ENCODE results near the gene FAM204A.

Gene FAM204A

DNA sequence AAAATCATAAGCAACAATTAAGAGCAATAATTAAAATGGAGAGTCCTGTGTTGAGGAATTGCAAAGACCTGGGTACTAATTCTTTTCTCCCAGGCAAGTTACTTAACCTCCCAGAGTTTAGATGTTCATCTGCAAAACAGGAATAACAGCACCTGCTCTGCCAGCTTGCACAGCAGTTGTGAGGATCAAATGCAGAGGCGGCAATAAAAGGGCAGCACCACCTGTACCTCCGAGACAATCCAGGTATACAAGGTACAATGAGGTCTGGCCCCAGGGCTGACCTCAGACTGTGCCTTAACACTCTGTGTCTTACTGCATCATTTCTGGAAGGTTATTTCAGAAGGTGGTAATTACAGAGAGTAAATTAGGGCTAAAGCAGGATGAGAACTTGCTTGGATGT lies 14.5 kb upstream of the FAM204A start:
- Histone ChIP-seq H3K27me3 (replicated peaks; ENCODE audit: control insufficient read depth, insufficient read depth, low read length) (no peaks in the 10 kb centered on the region), H3K4me3 (replicated peaks; ENCODE audit: low read depth, low read length) (no peak overlapping the region), H3K36me3 (ENCODE audit: control insufficient read depth, insufficient read depth, low read length) (no peaks in the 10 kb centered on the region)
- DNase-seq (ENCODE audit: extremely low read depth, insufficient read length), result no peak
- no peak for TF ChIP-seq CTCF (IDR thresholded peaks at IDR 0.05; ENCODE audit: insufficient read depth, low read length, poor library complexity, severe bottlenecking)

GRCh38 chr10:118355234-118355633 lies 13.1 kb upstream of the FAM204A start:
- Histone ChIP-seq H3K27me3 (replicated peaks; ENCODE audit: control insufficient read depth, insufficient read depth, low read length) (no peaks in the 10 kb centered on the region), H3K36me3 (ENCODE audit: control insufficient read depth, insufficient read depth, low read length) (no peaks in the 10 kb centered on the region), H3K4me3 (replicated peaks; ENCODE audit: low read depth, low read length) (no peak overlapping the region)
- DNase-seq (ENCODE audit: extremely low read depth, insufficient read length), result no peak
- TF ChIP-seq CTCF (IDR thresholded peaks at IDR 0.05; ENCODE audit: insufficient read depth, low read length, poor library complexity, severe bottlenecking), result no peak

GRCh38 chr10:118349235-118349634 lies 7.1 kb upstream of the FAM204A start:
- Histone ChIP-seq H3K4me3 (replicated peaks; ENCODE audit: low read depth, low read length) (no peak overlapping the region), H3K36me3 (ENCODE audit: control insufficient read depth, insufficient read depth, low read length) (no peaks in the 10 kb centered on the region), H3K27me3 (replicated peaks; ENCODE audit: control insufficient read depth, insufficient read depth, low read length) (no peaks in the 10 kb centered on the region)
- DNase-seq (ENCODE audit: extremely low read depth, insufficient read length), result no peak
- no peak for TF ChIP-seq CTCF (IDR thresholded peaks at IDR 0.05; ENCODE audit: insufficient read depth, low read length, poor library complexity, severe bottlenecking)

DNA sequence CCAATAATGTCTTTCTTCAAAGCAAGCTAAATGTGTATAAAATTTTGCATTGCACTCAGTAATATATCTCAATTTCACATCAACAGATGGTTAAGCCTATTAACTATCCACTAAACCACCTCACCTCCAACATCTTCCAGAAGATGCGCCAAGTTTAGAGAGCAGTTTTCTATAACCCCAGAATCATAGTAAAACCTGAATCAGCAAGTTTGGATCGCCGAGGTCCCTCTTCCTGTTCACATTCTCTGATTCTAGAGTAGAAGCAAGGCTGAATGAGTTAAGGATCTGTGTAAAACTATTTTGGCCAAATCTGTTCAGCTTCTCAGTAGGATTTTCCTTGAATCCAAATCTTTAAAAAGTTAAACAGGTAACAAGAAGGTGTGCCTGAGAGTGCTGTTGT lies 1.4 kb upstream of the FAM204A start:
- H3K36me3 ChIP-seq (ENCODE audit: control insufficient read depth, insufficient read depth, low read length), result no peaks in the 10 kb centered on the region
- H3K27me3 ChIP-seq (replicated peaks; ENCODE audit: control insufficient read depth, insufficient read depth, low read length), result no peaks in the 10 kb centered on the region
- H3K4me3 ChIP-seq (replicated peaks; ENCODE audit: low read depth, low read length), result no peak overlapping the region
- TF ChIP-seq CTCF (IDR thresholded peaks at IDR 0.05; ENCODE audit: insufficient read depth, low read length, poor library complexity, severe bottlenecking), result no peak
- DNase-seq (ENCODE audit: extremely low read depth, insufficient read length), result no peak

DNA sequence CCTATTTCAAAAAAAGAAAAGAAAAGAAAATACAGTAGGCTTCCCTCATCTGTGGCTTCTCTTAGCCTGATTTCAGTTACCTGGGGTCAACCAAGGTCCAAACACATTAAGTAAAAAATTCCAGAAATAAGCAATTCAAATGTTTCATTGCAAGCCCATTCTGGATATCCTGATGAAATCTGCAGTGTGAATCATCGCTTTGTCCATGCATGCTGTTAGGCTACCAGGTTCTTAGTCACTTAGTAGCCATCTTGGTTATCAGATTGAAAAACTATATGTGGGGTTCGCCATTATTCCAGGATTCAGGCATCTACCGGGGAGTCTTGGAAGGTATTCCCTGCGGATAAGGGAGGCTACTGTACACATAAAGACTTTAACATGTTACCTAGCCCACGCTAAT lies 991 bp upstream of the FAM204A start:
- Histone ChIP-seq H3K36me3 (ENCODE audit: control insufficient read depth, insufficient read depth, low read length) (no peaks in the 10 kb centered on the region), H3K4me3 (replicated peaks; ENCODE audit: low read depth, low read length) (no peak overlapping the region), H3K27me3 (replicated peaks; ENCODE audit: control insufficient read depth, insufficient read depth, low read length) (no peaks in the 10 kb centered on the region)
- no peak for DNase-seq (ENCODE audit: extremely low read depth, insufficient read length)
- TF ChIP-seq CTCF (IDR thresholded peaks at IDR 0.05; ENCODE audit: insufficient read depth, low read length, poor library complexity, severe bottlenecking), result no peak

- no peak for DNase-seq (ENCODE audit: extremely low read depth, insufficient read length)
- no peak for TF ChIP-seq CTCF (IDR thresholded peaks at IDR 0.05; ENCODE audit: insufficient read depth, low read length, poor library complexity, severe bottlenecking)
- Histone ChIP-seq H3K27me3 (replicated peaks; ENCODE audit: control insufficient read depth, insufficient read depth, low read length) (no peaks in the 10 kb centered on the region), H3K4me3 (replicated peaks; ENCODE audit: low read depth, low read length) (peak overlapping the region; percentile 82), H3K36me3 (ENCODE audit: control insufficient read depth, insufficient read depth, low read length) (no peaks in the 10 kb centered on the region)
Measured at GRCh38 chr10:118342638-118343020, 505 bp upstream of the FAM204A start.

All from GM06990 (cell line).